Stimulated activated CD4-positive, alpha-beta T cell treated with anti-CD3 and anti-CD28 coated beads, Interleukin-12 subunit alpha, Interleukin-12 subunit beta, amount 100 ng/mL, for 4 hours (primary cell): ENCODE results near the gene ATAD3C.
"Not testable (repeated sequence)": the region's sequence is repeated elsewhere in the genome, so short reads cannot be mapped to it uniquely, and the experiment has no call there.

ENCODE experiments used
- DNase-seq: peaks from one replicate; pipeline ENCODE4 v3.0.0-alpha.2; 2020

Gene ATAD3C

DNA sequence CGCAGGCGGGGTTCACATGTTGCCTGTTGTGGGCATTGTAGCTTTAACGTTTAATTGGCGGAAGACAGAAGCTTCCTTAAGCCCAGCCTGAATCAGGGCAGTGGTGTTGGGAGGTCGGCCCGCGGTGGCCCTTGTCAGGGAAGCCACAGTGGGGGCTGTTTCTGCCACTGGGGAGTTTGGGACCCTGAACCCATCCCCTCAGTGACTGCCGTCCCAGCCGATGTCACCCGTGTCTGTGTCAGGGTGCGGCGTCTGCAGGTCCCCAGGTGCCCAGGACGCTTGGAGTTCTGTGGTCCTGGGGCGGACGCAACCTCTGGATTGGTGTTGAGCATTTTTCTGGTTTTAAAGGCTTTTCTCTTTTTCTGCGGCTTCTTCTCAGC is 31.0 kb downstream of the ATAD3C start:
- not testable (repeated sequence) for DNase-seq

DNA sequence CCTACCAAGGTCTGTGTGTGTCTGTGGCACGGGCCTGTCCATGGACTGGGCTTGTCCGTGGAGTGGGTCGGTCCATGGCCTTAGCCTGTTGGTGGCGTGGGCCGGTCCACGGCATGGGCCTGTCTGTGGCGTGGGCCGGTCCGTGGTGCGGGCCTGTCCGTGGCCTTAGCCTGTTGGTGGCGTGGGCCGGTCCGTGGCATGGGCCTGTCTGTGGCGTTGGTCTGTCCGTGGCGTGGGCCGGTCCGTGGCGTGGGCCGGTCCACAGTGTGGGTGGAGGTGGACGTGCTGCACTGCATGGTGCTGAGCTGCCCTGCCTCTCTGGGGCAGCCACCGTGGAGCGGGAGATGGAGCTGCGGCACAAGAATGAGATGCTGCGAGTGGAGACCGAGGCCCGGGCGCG is 32.3 kb downstream of the ATAD3C start:
- DNase-seq, result not testable (repeated sequence)

DNA sequence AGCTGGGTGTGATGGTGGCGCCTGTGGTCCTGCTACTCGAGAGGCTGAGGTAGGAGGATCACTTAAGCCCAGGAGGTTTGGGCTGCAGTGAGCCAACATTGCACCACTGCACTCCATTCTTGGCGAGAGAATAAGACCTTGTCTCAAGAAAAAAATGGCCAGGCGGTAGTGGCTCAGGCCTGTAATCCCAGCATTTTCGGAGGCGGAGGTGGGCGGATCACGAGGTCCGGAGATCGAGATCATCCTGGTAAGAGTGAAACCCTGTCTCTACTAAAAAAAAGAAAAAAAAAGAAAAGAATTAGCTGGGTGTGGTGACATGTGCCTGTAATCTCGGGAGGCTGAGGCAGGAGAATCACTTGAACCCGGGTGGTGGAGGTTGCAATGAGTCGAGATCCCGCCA is 33.4 kb downstream of the ATAD3C start:
- DNase-seq, result no peak

DNA sequence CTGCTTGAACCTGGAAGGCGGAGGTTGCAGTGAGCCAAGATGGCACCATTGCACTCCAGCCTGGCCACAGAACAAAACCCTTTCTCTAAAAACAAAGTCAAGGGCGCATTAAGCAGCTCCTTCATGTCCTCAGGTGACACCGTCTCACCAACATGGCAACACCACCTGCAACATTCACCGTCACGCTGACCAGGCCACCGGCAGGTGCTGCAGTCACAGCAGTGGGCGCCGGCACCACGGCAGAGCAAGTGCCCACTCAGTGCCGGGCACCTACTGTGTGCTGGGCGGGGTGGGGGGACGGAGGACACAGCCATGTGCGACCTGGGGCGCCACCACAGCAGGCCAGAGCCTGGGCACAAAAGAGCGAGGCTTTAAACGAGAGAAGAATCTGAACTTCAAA is 34.2 kb downstream of the ATAD3C start:
- DNase-seq, result no peak

DNA sequence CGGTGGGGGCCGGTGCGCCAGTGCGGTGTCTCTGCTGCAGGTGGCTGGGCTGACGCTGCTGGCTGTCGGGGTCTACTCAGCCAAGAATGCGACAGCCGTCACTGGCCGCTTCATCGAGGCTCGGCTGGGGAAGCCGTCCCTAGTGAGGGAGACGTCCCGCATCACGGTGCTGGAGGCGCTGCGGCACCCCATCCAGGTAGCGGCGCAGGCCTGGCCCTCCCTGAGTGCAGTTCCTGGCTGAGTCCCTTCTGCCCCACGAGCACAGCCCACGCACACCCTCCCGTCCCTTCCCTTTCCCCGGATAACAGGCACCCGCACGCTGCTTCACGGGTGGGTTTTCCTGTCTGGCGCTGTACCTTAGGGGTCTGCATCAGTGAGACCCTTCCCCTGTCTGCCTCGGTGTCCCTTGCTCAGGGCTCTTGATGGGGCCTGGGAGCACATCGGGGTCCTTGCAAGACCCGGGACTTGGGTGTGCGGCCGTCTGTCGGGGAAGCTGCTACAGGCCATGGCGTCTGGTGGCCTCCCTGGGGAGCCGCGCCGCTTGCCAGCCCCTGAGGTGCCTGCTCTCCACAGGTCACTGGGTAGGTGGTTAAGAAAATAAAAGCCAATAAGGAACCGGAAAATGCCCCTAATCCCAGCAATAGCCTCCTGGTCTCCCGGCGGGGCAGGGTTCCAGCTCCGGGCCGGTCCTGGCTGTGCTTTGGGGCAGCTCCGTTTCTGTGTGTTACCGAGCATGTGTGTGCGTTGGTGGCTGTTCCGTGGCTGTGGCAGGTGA is 35.7 kb downstream of the ATAD3C start:
- DNase-seq, result not testable (repeated sequence)

GRCh38 chr1:1485755-1486317 is 36.3 kb downstream of the ATAD3C start:
- DNase-seq, result not testable (repeated sequence)

GRCh38 chr1:1487701-1488100 is 38.2 kb downstream of the ATAD3C start:
- DNase-seq, result no peak

DNA sequence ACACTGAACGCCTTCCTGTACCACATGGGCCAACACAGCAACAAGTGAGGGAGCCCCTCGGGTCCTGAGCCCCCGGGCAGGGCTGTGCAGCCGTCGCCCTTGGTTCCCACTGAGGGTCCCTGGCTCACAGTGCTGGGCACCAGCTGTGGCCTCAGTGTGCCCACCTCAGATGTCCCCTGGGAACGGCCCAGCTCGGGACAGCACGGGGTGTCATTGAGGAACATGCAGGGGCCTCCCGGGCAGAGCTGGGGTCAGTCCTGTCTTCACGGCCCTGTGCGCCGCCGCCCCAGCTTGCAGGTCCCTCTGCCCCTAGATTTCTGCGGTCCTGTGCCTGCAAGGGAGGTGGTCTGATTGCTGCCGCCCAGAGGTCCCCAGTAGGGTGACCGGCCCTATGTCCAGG is 39.7 kb downstream of the ATAD3C start:
- no peak for DNase-seq

DNA sequence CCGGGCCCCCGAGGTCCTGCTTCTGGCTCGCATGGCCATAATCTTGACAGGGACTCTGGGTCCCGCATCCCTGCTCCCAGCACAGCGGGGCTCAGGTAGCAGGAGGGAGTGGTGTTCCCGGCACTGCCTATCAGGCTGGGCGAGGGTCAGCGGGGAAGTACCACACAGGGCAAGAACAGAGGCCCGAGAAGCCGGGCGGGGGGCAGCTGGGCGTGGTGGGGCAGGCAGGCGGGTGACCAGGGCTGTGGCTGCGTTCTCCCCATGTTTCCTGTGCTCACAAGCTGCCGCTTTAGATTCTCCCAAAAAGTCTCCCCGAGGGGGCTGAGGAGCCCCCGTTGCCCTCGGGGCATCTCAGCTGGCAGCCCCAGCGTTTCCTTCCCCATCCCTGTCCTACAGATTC is 40.4 kb downstream of the ATAD3C start:
- DNase-seq, result no peak

GRCh38 chr1:1490633-1491230 is 41.2 kb downstream of the ATAD3C start:
- DNase-seq, result no peak

GRCh38 chr1:1491601-1492000 is 42.1 kb downstream of the ATAD3C start:
- no peak for DNase-seq

DNA sequence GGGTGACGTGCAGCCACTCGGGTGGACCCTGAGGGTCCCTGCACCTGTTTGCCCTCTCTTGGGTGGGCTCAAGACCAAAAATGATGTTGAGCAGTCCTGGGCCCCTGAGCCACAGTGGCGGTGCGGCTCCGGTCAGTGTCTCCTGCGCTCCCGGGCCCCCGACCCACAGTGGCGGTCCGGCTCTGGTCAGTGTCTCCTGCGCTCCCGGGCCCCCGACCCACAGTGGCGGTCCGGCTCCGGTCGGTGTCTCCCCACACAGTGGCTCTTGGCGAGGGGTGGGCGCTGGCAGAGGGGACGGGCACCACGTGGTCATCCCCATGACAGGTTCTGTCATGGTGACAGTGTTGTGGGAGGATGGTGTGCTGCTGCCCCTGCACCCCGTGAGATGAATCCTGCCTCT is 44.8 kb downstream of the ATAD3C start:
- not testable (repeated sequence) for DNase-seq

- DNase-seq, result not testable (repeated sequence)
These were observed 46.0 kb downstream of the ATAD3C start for GRCh38 chr1:1495461-1495975.

- DNase-seq, result peak; percentile 60
These were observed 55.4 kb downstream of the ATAD3C start for GRCh38 chr1:1504777-1505365.

DNA sequence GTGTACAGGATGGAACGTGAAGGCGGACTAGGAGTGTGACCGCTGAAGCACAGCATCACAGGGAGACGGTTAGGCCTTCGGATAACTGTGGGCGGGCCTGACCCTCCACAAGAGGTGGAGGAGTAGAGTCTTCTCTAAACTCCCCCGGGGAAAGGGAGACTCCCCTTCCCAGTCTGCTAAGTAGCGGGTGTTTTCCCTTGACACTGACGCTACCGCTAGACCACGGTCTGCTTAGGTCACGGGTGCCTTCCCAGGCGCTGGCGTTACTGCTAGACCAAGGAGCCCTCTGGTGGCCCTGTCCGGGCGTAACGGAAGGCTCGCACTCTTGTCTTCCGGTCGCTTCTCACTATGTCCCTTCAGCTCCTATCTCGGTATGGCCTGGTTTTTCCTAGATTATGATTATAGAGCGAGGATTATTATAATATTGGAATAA is 55.9 kb downstream of the ATAD3C start:
- DNase-seq, result not testable (repeated sequence)

DNA sequence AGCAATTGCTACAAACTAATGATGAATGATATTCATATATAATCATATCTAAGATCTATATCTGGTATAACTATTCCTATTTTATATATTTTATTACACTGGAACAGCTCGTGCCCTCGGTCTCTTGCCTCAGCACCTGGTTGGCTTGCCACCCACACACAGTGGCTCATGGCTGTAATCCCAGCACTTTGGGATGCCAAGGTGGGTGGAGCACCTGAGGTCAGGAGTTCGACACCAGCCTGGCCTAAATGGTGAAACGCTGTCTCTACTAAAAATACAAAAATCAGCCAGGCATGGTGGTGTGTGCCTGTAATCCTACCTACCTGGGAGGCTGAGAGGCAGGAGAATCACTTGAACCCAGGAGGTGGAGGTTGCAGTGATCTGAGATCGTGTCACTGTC is 56.3 kb downstream of the ATAD3C start:
- DNase-seq, result not testable (repeated sequence)

DNA sequence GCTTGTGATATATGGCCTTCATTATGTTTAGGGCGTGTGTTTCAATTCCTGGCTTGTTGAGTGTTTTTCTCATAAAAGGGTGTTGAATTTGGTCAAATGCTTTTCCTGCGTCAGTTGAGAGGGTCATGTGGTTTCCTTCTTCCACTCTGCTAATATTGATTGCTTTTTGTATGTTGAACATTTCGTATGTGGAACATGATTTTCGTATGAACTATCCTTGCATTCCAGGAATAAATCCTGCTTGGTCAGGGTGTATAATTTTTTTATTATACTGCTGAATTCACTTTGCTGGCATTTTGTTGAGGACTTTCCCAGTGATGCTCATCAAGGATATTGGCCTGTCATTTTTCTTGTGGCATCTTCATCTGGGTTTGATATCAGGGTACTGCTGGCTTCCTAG is 57.8 kb downstream of the ATAD3C start:
- DNase-seq, result no peak

DNA sequence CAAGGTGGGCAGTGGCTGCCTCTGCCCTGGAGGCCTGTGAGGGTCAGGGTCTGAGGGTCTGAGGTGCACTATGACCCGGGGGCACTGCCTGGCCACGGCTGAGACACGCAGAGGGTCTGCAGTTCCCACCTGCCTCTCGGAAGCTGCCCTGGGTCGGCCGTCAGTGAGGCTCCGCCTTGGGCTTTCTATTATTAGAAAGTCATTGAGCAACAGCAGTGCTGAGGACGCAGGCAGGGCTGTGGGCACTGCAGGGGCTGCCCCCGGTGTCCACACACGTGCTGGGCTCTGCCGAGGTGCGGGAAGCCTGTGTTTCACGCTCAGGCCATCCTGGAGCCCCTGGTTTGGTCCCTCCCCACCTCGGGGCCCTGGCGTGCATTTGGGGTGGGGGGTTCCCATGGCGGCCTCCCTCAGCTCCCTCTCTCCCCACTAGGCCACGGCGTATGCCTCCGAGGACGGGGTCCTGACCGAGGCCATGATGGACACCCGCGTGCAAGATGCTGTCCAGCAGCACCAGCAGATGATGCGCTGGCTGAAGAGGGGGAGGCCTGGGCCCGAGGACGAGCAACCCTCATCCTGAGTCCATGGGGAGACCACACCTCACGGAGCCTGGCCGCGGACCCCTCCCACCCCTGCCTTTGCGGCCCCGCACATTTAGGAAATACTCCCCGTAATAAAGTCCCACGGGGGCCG is 59.4 kb downstream of the ATAD3C start:
- not testable (repeated sequence) for DNase-seq

DNA sequence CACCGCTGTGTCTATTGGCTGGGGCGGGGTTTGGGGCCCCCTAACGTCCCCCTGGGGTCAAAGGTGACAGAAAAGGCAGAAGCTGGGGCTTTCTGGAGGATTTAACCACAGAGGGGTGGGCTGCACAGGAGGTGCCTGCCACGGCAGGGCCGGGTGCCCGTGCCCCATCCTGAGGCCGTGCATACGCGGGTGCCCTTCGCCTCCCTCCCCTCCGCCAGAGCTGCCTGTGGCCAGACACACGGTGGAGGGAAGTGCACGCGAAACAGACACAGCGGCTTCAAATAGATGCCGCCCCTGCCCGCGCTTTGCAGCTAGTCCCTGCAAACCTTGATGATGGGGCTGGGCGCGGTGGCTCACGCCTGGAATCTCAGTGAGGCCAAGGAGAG is 60.0 kb downstream of the ATAD3C start:
- DNase-seq, result not testable (repeated sequence)

DNA sequence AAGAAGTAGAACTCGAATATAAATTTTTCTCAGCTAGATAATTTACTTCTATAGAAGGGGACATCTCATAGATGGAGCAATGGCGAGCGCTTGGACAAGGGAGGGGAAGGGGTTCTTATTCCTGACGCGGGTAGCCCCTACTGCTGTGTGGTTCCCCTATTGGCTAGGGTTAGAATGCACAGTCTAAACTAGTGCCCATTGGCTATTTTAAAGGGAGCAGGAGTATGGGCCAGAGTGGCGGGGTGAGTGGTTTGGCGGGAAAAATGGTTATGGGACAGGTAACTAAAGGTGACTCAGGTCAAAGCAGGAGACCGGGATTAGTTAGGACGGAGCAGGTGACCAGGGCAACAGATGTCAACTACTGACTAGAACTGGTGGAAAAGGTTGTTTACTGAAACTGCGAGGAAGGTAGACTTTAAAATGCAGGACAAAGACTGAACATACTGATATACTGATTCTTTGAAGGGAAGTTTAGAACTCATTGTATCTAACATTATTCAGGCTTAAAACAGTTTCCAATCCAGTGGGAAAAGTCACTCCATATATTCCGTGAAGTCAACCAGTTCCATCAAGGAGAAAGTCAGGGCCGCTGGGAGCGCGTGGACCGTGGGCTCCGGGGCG is 61.5 kb downstream of the ATAD3C start:
- DNase-seq, result no peak

- peak; percentile 96 for DNase-seq
These were observed 62.2 kb downstream of the ATAD3C start, which contains the start of gene ATAD3A for GRCh38 chr1:1511533-1512285. ATAD3A (plus strand) TSS chr1:1512162; CDS start chr1:1512269, 107 bp downstream.

DNA sequence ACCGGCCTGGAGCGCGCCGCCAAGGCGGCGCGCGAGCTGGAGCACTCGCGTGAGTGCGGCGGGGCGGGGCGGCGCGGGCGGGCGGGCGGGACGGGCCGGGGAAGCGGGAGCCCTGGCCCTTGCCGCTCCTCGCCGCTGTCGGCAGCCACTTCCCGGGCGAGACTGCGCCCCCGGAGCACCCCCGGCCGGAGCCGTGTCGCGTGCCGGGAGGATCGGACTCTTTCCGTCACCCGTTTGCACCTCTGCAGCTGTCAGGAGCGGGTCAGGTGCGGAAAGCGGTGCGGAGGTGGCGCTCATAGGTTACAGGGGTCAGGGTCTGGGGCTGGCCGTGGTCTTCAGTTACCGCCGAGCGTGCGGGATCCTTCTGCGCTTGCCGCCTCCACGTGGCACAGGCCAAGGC is 62.9 kb downstream of the ATAD3C start:
- DNase-seq, result not testable (repeated sequence)
